ENCODE measurements around the gene CMYA5. TPM values are rescaled to one million over a fixed set of nuclear protein-coding genes. Genes with fewer than 3 reads are reported as not detected.

CMYA5 gene
- total RNA-seq, 1 experiment from 2014 or later: 0.81 TPM

GRCh38 chr5:79742549-79743136, 53.0 kb downstream of the CMYA5 start:
- H4K20me1 ChIP-seq (ENCODE audit: insufficient read depth): no peaks in the 10 kb centered on the region
- H3K36me3 ChIP-seq (ENCODE audit: low read depth): no peaks in the 10 kb centered on the region
- H3K4me3 ChIP-seq: no peak overlapping the region
- H3F3A ChIP-seq (ENCODE audit: insufficient read depth, low read depth): no peaks in the 10 kb centered on the region
- no peaks in the 10 kb centered on the region for H3K79me2 ChIP-seq (ENCODE audit: low read depth)
- H3K9me2 ChIP-seq (ENCODE audit: insufficient read depth): no peaks in the 10 kb centered on the region
- DNase-seq: no peak
- no peak overlapping the region for H2AFZ ChIP-seq
- no peak overlapping the region for H3K27ac ChIP-seq
- intact Hi-C loops (cut with micrococcal nuclease; ENCODE audit: unreplicated experiment): no loop called here
- no peak for TF ChIP-seq CTCF (conservative IDR thresholded peaks at IDR 0.05)
- no peak for TF ChIP-seq EZH2 (IDR thresholded peaks at IDR 0.05; ENCODE audit: low read depth)
- ChIA-PET CTCF (interaction anchor here (0.6 kb wide), 1 partner anchor 1000 kb away, joined by 5 read pairs; no protein-coding TSS in a partner anchor), POLR2A (ENCODE audit: unreplicated experiment) (no interaction called here)
- no peak overlapping the region for H3K4me2 ChIP-seq
- no peaks in the 10 kb centered on the region for H3K4me1 ChIP-seq (replicated peaks; ENCODE audit: insufficient read depth)
- H3K27me3 ChIP-seq (ENCODE audit: insufficient read depth, low read depth): peaks cover 8% of the 10 kb centered on the region
- BruUV-seq (replicated peaks): no TSS peak
- no peaks in the 10 kb centered on the region for H3K9me3 ChIP-seq (ENCODE audit: insufficient read depth, low read depth)

GRCh38 chr5:79743846-79744605, 54.4 kb downstream of the CMYA5 start:
- ChIA-PET POLR2A (ENCODE audit: unreplicated experiment) (no interaction called here), CTCF (no interaction called here)
- BruUV-seq (replicated peaks): no TSS peak
- Histone ChIP-seq H4K20me1 (ENCODE audit: insufficient read depth) (no peaks in the 10 kb centered on the region), H3K4me3 (no peak overlapping the region), H3K36me3 (ENCODE audit: low read depth) (no peaks in the 10 kb centered on the region), H3K79me2 (ENCODE audit: low read depth) (no peaks in the 10 kb centered on the region), H3K27me3 (ENCODE audit: insufficient read depth, low read depth) (no peaks in the 10 kb centered on the region), H3K9me3 (ENCODE audit: insufficient read depth, low read depth) (no peaks in the 10 kb centered on the region), H3F3A (ENCODE audit: insufficient read depth, low read depth) (no peaks in the 10 kb centered on the region), H3K27ac (no peak overlapping the region), H2AFZ (no peak overlapping the region), H3K4me1 (replicated peaks; ENCODE audit: insufficient read depth) (no peaks in the 10 kb centered on the region), H3K4me2 (no peak overlapping the region), H3K9me2 (ENCODE audit: insufficient read depth) (no peaks in the 10 kb centered on the region)
- no peak for TF ChIP-seq EZH2 (IDR thresholded peaks at IDR 0.05; ENCODE audit: low read depth)
- TF ChIP-seq CTCF (conservative IDR thresholded peaks at IDR 0.05): no peak
- intact Hi-C loops (cut with micrococcal nuclease; ENCODE audit: unreplicated experiment): no loop called here
- no peak for DNase-seq

GRCh38 chr5:79745255-79745654, 55.6 kb downstream of the CMYA5 start:
- POLR2A ChIA-PET (ENCODE audit: unreplicated experiment): no interaction called here
- no peak overlapping the region for H3K4me3 ChIP-seq
- no peaks in the 10 kb centered on the region for H3K36me3 ChIP-seq (ENCODE audit: low read depth)

More at GRCh38 chr5:79745255-79745654, 55.6 kb downstream of the CMYA5 start:
- Histone ChIP-seq H3K9me2 (ENCODE audit: insufficient read depth) (no peaks in the 10 kb centered on the region), H3F3A (ENCODE audit: insufficient read depth, low read depth) (no peaks in the 10 kb centered on the region), H3K27ac (no peak overlapping the region), H4K20me1 (ENCODE audit: insufficient read depth) (no peaks in the 10 kb centered on the region), H3K4me2 (no peak overlapping the region), H3K4me1 (replicated peaks; ENCODE audit: insufficient read depth) (no peaks in the 10 kb centered on the region), H3K9me3 (ENCODE audit: insufficient read depth, low read depth) (no peaks in the 10 kb centered on the region), H2AFZ (no peak overlapping the region), H3K79me2 (ENCODE audit: low read depth) (no peaks in the 10 kb centered on the region), H3K27me3 (ENCODE audit: insufficient read depth, low read depth) (no peaks in the 10 kb centered on the region)
- TF ChIP-seq EZH2 (IDR thresholded peaks at IDR 0.05; ENCODE audit: low read depth) (no peak), CTCF (conservative IDR thresholded peaks at IDR 0.05) (no peak)
- intact Hi-C loops (cut with micrococcal nuclease; ENCODE audit: unreplicated experiment): no loop called here
- CTCF ChIA-PET: no interaction called here
- no peak for DNase-seq
- BruUV-seq (replicated peaks): no TSS peak
